HG03469 (cell line): Measurements from ENCODE around the gene MAP7.
"Not testable (repeated sequence)": the region's sequence is repeated elsewhere in the genome, so short reads cannot be mapped to it uniquely, and the experiment has no call there.

Experiments used
- ATAC-seq: cut with Tn5 transposase; IDR thresholded peaks from one replicate; pipeline ENCODE4 v1.9.1; 2021; ENCODE audit warnings: mild to moderate bottlenecking, moderate library complexity, moderate number of reproducible peaks; ENCODE audit not compliant: unreplicated experiment

The MAP7 gene

GRCh38 chr6:136401749-136402148, 148.5 kb downstream of the MAP7 start:
- no peak for ATAC-seq

GRCh38 chr6:136401236-136401635, 149.0 kb downstream of the MAP7 start:
- ATAC-seq, result not testable (repeated sequence)

GRCh38 chr6:136398453-136398852, 151.8 kb downstream of the MAP7 start:
- ATAC-seq, result no peak

- ATAC-seq, result no peak
Observed at GRCh38 chr6:136396908-136397307, 153.3 kb downstream of the MAP7 start.

DNA sequence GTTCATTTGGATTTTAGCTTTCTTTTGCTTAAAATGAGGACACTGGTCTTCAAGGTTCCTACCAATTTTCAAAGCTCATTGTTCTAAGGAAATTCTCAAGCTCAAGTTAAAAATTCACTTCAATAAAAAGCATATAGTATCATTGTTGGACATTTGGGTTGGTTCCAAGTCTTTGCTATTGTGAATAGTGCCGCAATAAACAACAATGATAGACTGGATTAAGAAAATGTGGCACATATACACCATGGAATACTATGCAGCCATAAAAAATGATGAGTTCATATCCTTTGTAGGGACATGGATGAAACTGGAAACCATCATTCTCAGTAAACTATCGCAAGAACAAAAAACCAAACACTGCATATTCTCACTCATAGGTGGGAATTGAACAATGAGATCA, 159.3 kb downstream of the MAP7 start:
- not testable (repeated sequence) for ATAC-seq

- no peak for ATAC-seq
Observed at GRCh38 chr6:136387316-136387715, 162.9 kb downstream of the MAP7 start.

DNA sequence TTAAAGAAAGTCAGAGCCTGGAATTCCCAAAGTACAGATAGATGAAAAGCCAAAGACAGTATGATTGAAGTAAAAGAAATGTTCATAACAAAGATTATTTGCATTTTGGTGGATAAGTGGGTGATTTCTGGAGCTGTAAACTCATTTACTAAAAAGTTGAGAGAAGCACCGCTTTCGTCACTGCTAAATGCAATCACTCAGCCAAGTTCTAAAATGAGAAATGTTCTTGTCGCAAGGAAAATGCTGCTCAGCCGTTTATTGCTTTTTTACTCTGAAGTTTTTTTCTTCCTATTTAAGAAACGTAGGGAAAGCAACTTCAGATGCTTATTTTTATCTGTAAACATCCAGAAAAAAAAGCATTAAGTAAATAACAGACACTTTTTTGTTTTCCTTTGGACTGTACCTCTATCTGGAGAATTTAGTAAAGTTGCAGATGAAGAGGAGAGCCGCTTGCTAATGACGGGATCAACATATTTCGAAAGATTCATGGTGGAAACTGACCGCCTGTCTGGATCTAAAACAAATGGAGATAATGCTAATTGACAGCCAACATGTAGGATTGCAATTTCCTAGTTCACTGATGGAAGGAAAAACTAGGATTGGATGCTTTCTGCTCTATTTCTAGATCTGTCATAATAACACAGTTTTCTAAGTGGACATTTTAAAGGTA, 166.8 kb downstream of the MAP7 start:
- ATAC-seq, result no peak

DNA sequence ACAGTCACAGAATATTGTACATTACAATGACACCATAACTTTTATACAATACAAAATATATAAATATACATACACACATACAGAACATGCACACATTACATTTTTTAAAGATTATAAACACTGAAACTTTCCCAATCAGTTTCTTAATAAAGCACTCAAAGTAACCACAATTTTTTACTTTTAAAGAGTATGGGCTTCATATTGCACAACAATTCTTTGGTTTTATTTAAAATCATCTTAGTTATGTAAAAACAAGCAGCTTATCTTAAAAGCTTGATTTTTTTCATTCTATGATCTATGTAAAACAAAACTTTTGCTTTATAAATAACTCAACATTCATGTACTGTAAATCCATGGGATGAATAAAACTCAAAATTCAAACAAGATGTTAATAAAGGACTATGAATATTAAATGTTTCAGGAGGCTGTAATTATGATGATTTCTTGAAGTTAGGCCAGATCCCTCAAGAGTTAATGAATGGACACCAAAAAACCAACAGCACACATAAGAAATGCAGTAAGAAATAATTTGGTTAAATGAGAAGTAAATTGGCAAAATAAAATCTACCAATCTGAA, 167.5 kb downstream of the MAP7 start:
- ATAC-seq, result no peak

DNA sequence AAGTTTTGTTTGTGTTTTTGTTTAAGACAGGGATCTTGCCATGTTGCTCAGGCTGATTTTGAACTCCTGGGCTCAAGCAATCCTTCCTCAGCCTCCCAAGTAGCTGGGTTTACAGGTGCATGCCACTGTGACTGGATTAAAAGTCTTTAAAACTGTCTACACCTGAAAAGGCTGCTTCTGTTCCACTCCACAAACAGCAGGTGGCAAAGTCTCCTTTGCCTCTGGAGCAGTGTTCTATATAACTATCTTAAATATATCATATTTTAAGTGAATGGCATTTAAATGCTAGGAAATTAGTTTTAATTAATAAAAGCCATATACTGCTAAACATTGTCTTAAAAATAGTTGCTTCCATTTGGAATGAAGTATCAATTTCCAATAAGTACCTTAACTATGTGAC, 171.3 kb downstream of the MAP7 start:
- no peak for ATAC-seq

DNA sequence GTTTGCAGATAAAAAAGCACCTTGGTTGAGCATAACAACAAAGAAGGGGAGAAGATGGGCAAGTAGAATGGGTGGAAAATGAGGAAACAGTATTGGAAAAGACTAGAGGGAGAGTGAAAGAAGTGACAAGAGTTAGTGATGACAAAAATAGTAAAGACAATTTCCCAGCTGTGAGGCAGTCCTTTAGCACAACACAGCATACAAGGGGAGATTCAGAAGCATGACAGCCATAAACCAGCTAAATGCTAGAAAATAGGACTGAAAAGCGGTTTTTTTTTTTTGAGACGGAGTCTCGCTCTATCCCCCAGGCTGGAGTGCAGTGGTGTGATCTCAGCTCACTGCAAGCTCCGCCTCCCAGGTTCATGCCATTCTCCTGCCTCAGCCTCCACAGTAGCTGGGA, 174.4 kb downstream of the MAP7 start:
- not testable (repeated sequence) for ATAC-seq

- no peak for ATAC-seq
Observed at GRCh38 chr6:136371959-136372358, 178.3 kb downstream of the MAP7 start.

DNA sequence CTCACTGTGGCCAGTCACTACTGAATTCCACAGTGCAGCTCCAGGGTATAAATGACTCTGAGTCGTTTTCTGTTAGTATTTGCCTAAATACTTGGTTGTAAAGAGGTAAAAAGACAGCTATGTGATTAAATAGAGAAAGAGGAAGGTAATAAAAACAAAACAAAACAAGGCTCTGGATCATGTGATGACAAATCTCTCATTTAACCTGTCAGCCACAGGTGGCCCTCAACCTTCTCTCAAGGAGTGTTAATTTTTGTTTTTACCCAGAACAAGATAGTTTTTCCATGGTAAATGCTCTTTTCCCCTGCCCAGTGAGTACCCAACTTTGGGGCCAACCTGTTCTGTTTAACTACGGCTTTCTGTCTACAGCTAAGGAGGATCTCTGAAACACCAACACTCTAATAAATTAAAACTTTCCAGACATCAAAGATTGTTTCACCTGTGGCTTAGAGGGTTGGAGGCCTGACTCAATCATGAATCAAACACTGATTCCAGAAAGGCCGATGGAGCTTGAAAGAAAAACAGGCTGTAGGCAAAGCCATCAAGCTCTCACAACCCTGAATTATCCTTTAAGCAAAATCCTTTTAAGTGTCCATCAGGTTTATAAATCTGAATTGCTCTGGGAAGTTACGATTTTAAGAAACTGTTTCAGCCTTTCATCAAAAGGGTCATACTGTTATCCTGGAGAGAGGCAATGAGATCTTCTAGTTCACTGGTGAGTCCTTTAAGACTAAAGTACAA, 179.1 kb downstream of the MAP7 start:
- no peak for ATAC-seq

DNA sequence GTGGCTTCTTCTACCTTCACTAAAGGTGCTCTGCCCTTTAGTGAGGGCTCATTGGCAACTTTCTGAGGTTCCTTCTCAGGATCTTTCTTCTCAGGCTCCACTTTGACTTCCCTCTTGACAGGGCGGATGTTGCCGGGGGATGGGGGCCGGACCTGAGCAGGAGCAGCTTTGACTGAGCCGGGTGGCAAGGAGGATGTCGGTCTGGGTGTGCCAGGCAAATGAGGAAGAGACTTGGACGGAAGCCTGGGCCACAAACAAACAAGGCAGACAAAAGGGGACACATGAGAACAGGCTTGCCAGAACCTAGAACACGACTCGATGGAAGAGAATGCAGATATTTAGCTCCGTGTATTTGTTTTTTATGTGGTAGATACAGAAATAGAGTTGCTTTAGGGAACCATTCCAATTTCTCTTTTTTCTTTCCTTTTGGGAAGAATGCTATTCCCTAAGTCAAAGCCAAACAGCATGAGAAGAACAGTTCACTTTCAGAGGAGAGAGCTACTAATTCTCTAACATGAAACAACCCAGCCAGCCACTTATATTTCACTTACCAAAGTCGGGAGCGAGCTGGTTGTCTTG, 184.4 kb downstream of the MAP7 start:
- no peak for ATAC-seq

DNA sequence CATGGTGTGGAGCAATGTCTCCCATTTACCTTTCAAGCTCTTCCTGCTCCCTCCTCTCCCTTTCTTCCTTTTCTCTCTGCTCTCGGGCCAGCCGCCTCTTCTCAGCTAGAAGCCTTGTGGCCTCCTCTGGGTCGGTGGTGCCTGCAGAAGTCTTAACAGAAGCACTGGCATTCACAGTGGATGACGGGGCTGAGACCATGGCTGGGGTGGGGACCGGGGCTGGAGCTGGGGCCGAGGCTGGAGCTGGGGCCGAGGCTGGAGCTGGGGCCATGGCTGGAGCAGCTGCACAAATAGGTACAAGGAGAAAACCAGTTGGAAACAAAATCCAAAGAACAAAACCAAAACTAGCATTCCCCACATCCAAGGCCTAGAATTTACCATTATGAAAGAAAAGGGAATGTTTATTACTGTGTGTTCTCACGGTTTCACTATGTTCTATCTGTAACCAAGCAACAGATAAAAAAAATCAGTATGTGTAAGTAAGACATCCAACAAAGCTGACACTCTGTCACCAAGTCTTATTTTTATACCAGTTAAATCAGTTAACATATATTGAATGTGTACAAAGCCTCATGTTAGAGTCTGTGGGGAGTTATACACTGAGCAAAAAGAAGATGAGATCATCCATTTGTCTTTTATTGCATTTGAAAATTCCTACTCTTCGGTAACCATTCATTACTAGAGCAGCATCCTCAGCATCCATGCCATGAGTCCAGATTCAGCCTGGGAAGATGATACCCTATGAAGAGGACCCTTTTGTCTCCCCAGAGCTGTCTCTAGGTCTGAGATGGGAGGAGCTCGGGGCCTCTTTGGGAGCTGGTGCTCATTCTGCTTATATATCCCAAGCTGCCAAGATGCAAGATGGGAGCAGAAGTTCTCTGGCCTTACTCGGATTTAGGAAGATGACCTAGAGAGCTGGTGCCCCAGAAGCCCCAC, 187.5 kb downstream of the MAP7 start:
- no peak for ATAC-seq

- no peak for ATAC-seq
Observed at GRCh38 chr6:136361787-136362186, 188.4 kb downstream of the MAP7 start.

GRCh38 chr6:136360783-136361182, 189.4 kb downstream of the MAP7 start:
- no peak for ATAC-seq

- no peak for ATAC-seq
Observed at GRCh38 chr6:136359851-136360250, 190.4 kb downstream of the MAP7 start.

DNA sequence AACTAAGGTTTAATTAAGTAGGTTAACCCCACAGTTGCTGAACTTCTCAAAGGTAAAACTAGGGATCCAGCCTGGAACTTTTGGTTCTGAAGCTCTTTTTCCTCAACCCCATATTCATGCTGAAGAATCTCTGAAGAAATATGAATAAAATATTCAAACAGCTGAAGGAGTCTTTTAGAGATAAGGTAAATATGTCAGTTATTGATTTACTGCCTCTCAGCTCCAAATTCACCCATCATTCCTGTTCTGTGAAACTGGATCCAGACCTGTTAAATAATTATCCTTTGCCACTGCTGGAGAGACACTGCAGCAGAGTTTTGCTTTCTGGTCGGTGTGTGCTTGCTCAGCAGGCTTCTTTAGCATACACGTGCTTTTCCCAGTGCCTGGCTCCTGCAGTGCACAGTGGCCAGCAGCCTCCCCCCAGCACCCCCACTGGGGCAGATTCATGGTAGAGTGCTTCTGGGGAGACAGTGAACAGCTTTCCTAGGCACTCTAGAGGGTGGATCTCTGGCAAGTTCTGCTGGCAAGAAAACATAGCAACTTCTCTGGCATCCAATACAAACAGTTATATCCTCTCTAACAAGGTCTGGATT, 198.6 kb downstream of the MAP7 start:
- ATAC-seq, result no peak

DNA sequence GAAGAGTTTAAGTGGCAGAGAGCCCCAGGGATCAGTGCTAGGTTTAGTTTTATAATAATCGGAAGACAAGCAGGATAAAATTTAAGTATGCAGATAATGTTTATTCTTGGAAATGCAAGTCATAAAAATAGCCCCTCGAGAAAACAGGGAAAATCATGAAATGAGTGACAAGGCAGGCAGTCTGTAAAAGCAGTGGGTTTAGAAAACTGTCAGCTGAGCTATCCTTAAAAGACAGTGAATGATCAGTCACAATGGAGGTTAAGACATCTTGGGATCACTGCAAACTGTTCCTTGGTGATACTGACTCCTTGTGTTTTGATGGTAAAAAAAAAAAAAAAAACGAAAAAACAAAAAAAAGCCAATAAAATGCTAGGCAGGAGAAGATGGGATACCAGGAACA, 199.3 kb downstream of the MAP7 start:
- no peak for ATAC-seq

- ATAC-seq, result no peak
Observed at GRCh38 chr6:136347847-136348246, 202.4 kb downstream of the MAP7 start.
